Endothelial cell of umbilical vein (primary cell): ENCODE data around the gene UQCC2. TPM values are rescaled to one million over a fixed set of nuclear protein-coding genes. Genes with fewer than 3 reads are reported as not detected.

Experiments used
- BruUV-seq: library from RNA; stranded (reverse); fragments of 400-500 nt; replicated peaks from 2 replicates; lab custom pipeline; 2021; lab: Mats Ljungman, UMichigan
- CTCF ChIA-PET: fragments of 300-600, 350-600 bp; sonication (Branson Sonifier 250); formaldehyde crosslinking; loops from one replicate; lab custom pipeline; 2021; ENCODE audit warnings: antibody characterized with exemption, inconsistent platforms; lab: Charles Lee
- POLR2A ChIA-PET: fragments of 300-600, 350-600 bp; sonication (Branson Sonifier 250); formaldehyde crosslinking; loops from one replicate; lab custom pipeline; 2021; ENCODE audit warnings: antibody characterized with exemption, inconsistent platforms; lab: Charles Lee
- DNase-seq: peaks from one replicate; pipeline ENCODE4 v3.0.0-alpha.2; 2011; ENCODE audit warnings: low read depth, low spot score
- FAIRE-seq: peaks from 2 replicates; lab custom pipeline; 2011; peaks lifted over from hg19 to GRCh38; lab: Jason Lieb, UNC
- H2AFZ ChIP-seq: 2 replicates; pipeline ENCODE4 v1.6.0; 2012; ENCODE audit warnings: low read depth, low read length, control low read depth, inconsistent platforms
- H3K27ac ChIP-seq: 2 replicates; pipeline ENCODE4 v1.5.1; 2011; ENCODE audit warnings: low read depth, mild to moderate bottlenecking, control low read depth, low read length, moderate library complexity; ENCODE audit not compliant: insufficient read depth
- H3K27me3 ChIP-seq, 2 experiments: 2 replicates each; pipeline versions ENCODE4 v1.6.0 to v1.6.1; 2011; ENCODE audit warnings: low read length in 2 of 2, mixed read lengths in 1 of 2; ENCODE audit not compliant: control insufficient read depth in 2 of 2, insufficient read depth in 2 of 2
- H3K36me3 ChIP-seq, 2 experiments: 2 replicates in 1 of 2; 3 replicates in 1 of 2; pipeline ENCODE4 v1.5.1; 2011; ENCODE audit warnings: low read length in 2 of 2, mild to moderate bottlenecking in 1 of 2, moderate library complexity in 1 of 2; ENCODE audit not compliant: control insufficient read depth in 2 of 2, insufficient read depth in 2 of 2; ENCODE audit errors: extremely low read depth in 1 of 2
- H3K4me1 ChIP-seq: 3 replicates; pipeline ENCODE4 v1.5.1; 2011; ENCODE audit warnings: mild to moderate bottlenecking, low read length; ENCODE audit not compliant: control insufficient read depth, insufficient read depth; ENCODE audit errors: extremely low read depth
- H3K4me2 ChIP-seq: 2 replicates; pipeline ENCODE4 v1.6.1; 2011; ENCODE audit warnings: low read length, control low read depth, mixed read lengths; ENCODE audit not compliant: insufficient read depth
- H3K4me3 ChIP-seq, 3 experiments: fragments of 200-600 bp in 1 of 3; sonication (generic), shearing (Covaris generic) in 1 of 3; replicated peaks in 1 of 3; 2 replicates each; pipeline ENCODE4 v1.5.1; 2011 to 2016; ENCODE audit warnings: control low read depth in 3 of 3, low read length in 3 of 3, mild to moderate bottlenecking in 2 of 3, inconsistent platforms in 1 of 3, low read depth in 1 of 3, moderate library complexity in 1 of 3; ENCODE audit not compliant: insufficient read depth in 1 of 3
- H3K79me2 ChIP-seq: 2 replicates; pipeline ENCODE4 v1.6.0; 2012; ENCODE audit warnings: low read length, inconsistent platforms; ENCODE audit not compliant: control insufficient read depth, insufficient read depth
- H3K9ac ChIP-seq: replicated peaks from 2 replicates; pipeline ENCODE3; 2011; ENCODE audit warnings: low read length, control low read depth; ENCODE audit not compliant: insufficient read depth; ENCODE audit errors: extremely low read depth
- H3K9me1 ChIP-seq: replicated peaks from 3 replicates; pipeline ENCODE4 v1.6.0; 2011; ENCODE audit warnings: mild to moderate bottlenecking, low read length; ENCODE audit not compliant: control insufficient read depth, insufficient read depth; ENCODE audit errors: extremely low read depth
- H3K9me3 ChIP-seq: replicated peaks from 2 replicates; pipeline ENCODE4 v1.5.1; 2012; ENCODE audit warnings: low read length, inconsistent platforms; ENCODE audit not compliant: control insufficient read depth, insufficient read depth
- H4K20me1 ChIP-seq: replicated peaks from 2 replicates; pipeline ENCODE3; 2011; ENCODE audit warnings: mild to moderate bottlenecking, low read length; ENCODE audit not compliant: control insufficient read depth, insufficient read depth; ENCODE audit errors: extremely low read depth
- EZH2 ChIP-seq: IDR thresholded peaks from 2 replicates; pipeline ENCODE4 v1.6.1; 2012; ENCODE audit warnings: borderline replicate concordance, low read depth, mild to moderate bottlenecking, moderate library complexity, low read length, inconsistent platforms; ENCODE audit not compliant: severe bottlenecking
- FOS ChIP-seq: IDR thresholded peaks from 2 replicates; pipeline ENCODE4 v1.6.1; 2011; ENCODE audit warnings: mild to moderate bottlenecking, low read length, moderate library complexity, borderline replicate concordance; ENCODE audit not compliant: insufficient read depth
- GATA2 ChIP-seq: IDR thresholded peaks from 2 replicates; pipeline ENCODE4 v1.7.0; 2011; ENCODE audit warnings: low read depth, mild to moderate bottlenecking, moderate library complexity, mixed read lengths, low read length; ENCODE audit not compliant: insufficient read length, insufficient read depth
- JUN ChIP-seq: IDR thresholded peaks from 2 replicates; pipeline ENCODE4 v1.6.1; 2011; ENCODE audit warnings: borderline replicate concordance, low read depth; ENCODE audit not compliant: insufficient read length, insufficient read depth
- MAX ChIP-seq: IDR thresholded peaks from 2 replicates; pipeline ENCODE4 v1.6.1; 2011; ENCODE audit not compliant: insufficient read depth, insufficient read length
- MYC ChIP-seq: IDR thresholded peaks from one replicate; pipeline ENCODE4 v1.6.1; 2011; ENCODE audit warnings: mild to moderate bottlenecking, low read depth, low read length
- POLR2A ChIP-seq: IDR thresholded peaks from 2 replicates; pipeline ENCODE4 v1.6.1; 2012; ENCODE audit warnings: low read depth, mild to moderate bottlenecking, control low read depth, low read length
- POLR2AphosphoS5 ChIP-seq: IDR thresholded peaks from 2 replicates; pipeline ENCODE4 v1.6.1; 2012; ENCODE audit warnings: low read depth, mild to moderate bottlenecking, control low read depth, low read length, moderate library complexity; ENCODE audit not compliant: insufficient read depth
- dilution Hi-C: fragments of 300-500 bp; cut with MboI; formaldehyde crosslinking; loops from one replicate; pipeline ENCODE4 v1.15.0; 2019; ENCODE audit warnings: low sequenced_read_pairs; ENCODE audit not compliant: extremely low pct_ligation_motif_present
- intact Hi-C: fragments of 100-400 bp; cut with micrococcal nuclease; formaldehyde crosslinking; loops from one replicate; pipeline ENCODE4 v1.10.0; 2022
- polyA plus RNA-seq, 4 experiments: library from polyadenylated mRNA; depleted of rRNA in 3 of 4; stranded (reverse) in 3 of 4; unstranded in 1 of 4; fragments of >200 nt; gene quantifications; 2 replicates each; pipeline versions ENCODE4 v1.2.1 to v1.2.3, GENCODE V29; 2011 to 2012; ENCODE audit warnings: missing spikeins in 1 of 4
- total RNA-seq: library from RNA; stranded (reverse); gene quantifications from 2 replicates; pipeline ENCODE4 v1.2.3, GENCODE V29; 2021
- TF ChIP-seq, protein P1 (sequence below), 2 donors: IDR thresholded peaks; 1 replicate in 1 of 2; 2 replicates in 1 of 2; pipeline ENCODE4 v1.5.1; 2011; ENCODE audit warnings: low read length in 2 of 2, mild to moderate bottlenecking in 2 of 2, moderate library complexity in 2 of 2, control low read depth in 1 of 2, inconsistent platforms in 1 of 2, low read depth in 1 of 2; ENCODE audit not compliant: insufficient read depth in 1 of 2; ENCODE audit errors: extremely low read depth in 1 of 2

The UQCC2 gene
- total and polyA plus RNA-seq, 2 donors (not counting 3 experiments of a cell fraction or from before 2014, with no cell fraction given), result 46.3 to 95.3 TPM

- H4K20me1 ChIP-seq, result no peaks in the 10 kb centered on the region
- H3K4me1 ChIP-seq, result peaks cover 17% of the 10 kb centered on the region
- H3K9me3 ChIP-seq, result no peaks in the 10 kb centered on the region
- H3K27ac ChIP-seq, result no peak overlapping the region
- ChIA-PET POLR2A (no interaction called here), CTCF (no interaction called here)
- H3K36me3 ChIP-seq, result peaks cover 8 to 32% of the 10 kb centered on the region in 2 experiments
- no peaks in the 10 kb centered on the region for H3K27me3 ChIP-seq
- H2AFZ ChIP-seq, result no peak overlapping the region
- no peaks in the 10 kb centered on the region for H3K79me2 ChIP-seq
- dilution Hi-C loops, result no loop called here
- H3K9ac ChIP-seq, result no peak overlapping the region
- FAIRE-seq, result no peak
- no TSS peak for BruUV-seq
- intact Hi-C loops, result no loop called here
- no peak overlapping the region for H3K4me3 ChIP-seq
- H3K4me2 ChIP-seq, result no peak overlapping the region
- no peaks in the 10 kb centered on the region for H3K9me1 ChIP-seq
- DNase-seq, result no peak
- TF ChIP-seq MYC, result no peak
- no peak for TF ChIP-seq FOS
- TF ChIP-seq GATA2, result no peak
- TF ChIP-seq, protein P1, sequence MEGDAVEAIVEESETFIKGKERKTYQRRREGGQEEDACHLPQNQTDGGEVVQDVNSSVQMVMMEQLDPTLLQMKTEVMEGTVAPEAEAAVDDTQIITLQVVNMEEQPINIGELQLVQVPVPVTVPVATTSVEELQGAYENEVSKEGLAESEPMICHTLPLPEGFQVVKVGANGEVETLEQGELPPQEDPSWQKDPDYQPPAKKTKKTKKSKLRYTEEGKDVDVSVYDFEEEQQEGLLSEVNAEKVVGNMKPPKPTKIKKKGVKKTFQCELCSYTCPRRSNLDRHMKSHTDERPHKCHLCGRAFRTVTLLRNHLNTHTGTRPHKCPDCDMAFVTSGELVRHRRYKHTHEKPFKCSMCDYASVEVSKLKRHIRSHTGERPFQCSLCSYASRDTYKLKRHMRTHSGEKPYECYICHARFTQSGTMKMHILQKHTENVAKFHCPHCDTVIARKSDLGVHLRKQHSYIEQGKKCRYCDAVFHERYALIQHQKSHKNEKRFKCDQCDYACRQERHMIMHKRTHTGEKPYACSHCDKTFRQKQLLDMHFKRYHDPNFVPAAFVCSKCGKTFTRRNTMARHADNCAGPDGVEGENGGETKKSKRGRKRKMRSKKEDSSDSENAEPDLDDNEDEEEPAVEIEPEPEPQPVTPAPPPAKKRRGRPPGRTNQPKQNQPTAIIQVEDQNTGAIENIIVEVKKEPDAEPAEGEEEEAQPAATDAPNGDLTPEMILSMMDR (IDR thresholded peaks at IDR 0.05; ENCODE audit: extremely low read depth in 1 of 2, insufficient read depth in 1 of 2, low read depth in 1 of 2, low read length in 2 of 2), result no peak
- TF ChIP-seq JUN, result no peak
- TF ChIP-seq MAX, result no peak
- no peak for TF ChIP-seq EZH2
- no peak for TF ChIP-seq POLR2A
- no peak for TF ChIP-seq POLR2AphosphoS5
Observed at GRCh38 chr6:33678233-33678931, 33.1 kb downstream of the UQCC2 start.
